Activated T-cell treated with anti-CD3 and anti-CD28 coated beads, Interleukin-2, amount 50 U/mL, for 1 hour (primary cell): ENCODE measurements around the gene CIITA.
A peak's percentile ranks its signal among the peaks of the same experiment; 100 is the strongest.
"Not testable (repeated sequence)": the region's sequence is repeated elsewhere in the genome, so short reads cannot be mapped to it uniquely, and the experiment has no call there.

ENCODE experiments used
- DNase-seq: peaks from one replicate; pipeline ENCODE4 v3.0.0-alpha.2; 2020

CIITA gene

DNA sequence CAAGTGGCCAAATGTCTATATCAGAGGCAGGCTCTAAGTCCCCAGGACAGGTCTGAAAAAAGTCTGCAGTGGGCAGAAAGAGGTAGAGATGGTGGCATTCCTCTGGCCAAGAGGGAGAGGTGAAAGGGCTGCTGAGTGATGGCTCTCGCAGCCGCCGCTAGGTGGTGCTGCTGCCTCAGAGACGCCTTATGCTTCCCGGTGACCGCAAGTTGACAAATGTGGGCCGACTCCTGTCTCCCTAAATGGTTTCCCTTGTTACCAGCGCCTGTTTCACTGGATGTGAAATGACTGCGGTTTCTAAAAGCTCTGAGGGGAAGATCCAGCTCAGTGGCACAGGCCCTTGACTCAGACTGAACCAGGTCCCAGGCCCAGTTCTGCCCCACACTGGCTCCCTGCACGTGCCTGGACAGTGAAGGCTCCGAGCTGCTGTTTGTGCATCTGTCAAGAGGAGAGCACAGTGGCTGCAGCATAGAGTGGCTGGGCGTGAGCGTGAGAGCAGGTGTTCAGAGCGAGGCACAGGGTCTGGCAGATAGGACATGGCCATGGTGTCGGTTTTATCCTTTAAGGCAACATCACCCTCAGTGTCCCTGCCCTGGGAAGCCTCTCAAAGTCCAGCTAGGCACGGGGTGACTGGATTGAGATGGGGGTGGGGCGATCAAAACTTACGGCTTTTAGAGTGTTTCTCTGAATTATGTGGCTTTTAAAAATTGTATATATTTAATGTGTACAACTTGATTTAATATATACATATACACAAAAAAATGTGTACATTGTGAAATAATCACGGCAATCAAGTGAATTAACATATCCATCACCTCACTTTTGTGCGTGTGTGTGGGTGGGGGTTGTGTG is 87.3 kb downstream of the CIITA start:
- DNase-seq: peak; percentile 83

DNA sequence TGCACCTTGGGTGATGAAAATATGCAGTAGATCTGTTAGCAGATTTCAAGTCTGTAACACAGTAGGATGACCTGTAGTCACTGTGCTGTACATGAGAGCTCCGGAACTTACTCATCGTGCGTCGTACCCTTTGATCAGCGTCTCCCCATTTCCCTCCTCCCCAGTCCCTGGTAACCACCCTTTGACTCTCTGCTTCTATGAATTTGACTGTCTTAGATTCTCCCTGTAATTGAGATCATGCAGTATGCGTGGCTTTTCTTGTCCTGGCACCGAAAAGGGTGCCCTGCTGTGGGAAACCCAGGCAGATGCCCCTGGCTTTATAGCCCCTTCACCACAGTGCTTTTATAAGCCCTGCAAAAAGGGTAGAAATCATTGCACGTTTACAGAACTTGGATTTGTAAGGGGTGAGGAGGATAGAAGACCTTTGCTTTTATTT is 87.9 kb downstream of the CIITA start:
- peak; percentile 50 for DNase-seq

GRCh38 chr16:10965440-10966061 is 88.5 kb downstream of the CIITA start:
- no peak for DNase-seq

DNA sequence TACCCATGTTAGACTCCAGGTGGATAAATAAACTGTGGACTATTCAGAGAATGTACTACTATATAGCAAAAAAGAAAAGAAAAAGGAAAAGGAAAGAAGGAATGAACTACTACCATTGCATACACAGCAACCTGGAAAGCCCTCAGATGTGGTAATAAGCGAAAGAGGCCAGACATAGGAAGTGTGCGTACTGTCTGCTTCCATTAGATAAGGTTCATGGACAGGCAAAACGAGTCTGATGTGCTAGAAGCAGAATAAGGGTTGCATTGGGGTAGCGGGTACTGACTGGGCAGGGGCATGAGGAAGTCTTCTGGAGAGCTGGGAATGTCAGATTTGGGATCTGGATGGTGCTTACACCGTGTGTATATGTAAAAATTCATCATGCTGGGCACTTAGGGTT is 89.1 kb downstream of the CIITA start:
- DNase-seq: no peak

DNA sequence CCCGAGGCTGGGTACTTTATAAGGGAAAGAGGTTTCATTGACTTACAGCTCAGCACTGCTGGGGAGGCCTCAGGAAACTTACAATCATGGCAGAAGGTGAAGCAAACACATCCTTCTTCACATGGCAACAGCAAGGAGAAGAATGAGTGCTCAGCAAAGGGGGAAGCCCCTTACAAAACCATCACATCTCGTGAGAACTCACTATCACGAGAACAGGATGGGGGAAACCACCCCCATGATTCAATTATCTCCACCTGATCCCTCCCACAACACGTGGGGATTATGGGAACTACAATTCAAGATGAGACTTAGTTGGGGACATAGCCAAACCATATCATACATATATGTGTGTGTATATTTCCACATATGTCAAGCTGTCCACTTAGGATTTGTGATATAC is 89.6 kb downstream of the CIITA start:
- not testable (repeated sequence) for DNase-seq

- no peak for DNase-seq
Measured at GRCh38 chr16:10967986-10968385, 91.0 kb downstream of the CIITA start.

DNA sequence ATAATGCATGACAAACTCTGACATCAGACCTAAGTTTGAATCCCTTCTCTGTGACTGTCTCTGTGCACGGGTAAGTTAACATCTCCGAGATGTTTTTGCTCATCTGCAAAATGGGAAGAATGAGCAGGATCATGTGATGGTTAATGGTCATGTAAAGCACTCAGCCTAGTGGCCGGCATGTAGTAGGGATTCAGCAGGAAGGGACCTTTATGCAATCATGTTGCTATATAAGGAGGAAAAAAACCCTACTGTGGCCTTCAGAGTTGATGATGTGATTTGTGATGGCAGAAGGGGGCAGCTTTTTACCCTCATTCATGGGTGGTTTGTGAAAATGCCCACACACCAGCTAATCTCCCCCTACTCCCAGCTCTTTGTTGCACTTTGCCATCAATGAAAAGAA is 91.5 kb downstream of the CIITA start:
- no peak for DNase-seq

GRCh38 chr16:10969615-10970014 is 92.6 kb downstream of the CIITA start:
- no peak for DNase-seq

DNA sequence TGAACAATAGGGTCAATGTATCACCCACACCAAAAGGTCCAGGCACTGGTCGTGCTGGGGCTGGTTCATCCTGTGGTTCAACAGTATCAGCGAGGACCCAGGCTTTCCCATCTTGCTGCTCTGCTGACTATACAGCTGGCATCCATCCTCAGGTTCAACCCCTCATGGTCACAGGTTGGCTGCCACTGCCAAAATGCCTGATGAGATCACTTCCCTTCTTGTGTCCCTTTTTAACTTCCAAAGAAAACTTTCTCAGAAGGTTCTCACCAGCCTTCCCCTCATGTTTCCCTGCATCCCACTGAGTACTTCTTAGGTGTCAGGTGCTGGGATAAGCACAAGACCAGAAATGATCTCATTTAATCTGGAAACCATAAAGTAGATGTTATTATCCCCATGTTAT is 93.1 kb downstream of the CIITA start:
- no peak for DNase-seq

DNA sequence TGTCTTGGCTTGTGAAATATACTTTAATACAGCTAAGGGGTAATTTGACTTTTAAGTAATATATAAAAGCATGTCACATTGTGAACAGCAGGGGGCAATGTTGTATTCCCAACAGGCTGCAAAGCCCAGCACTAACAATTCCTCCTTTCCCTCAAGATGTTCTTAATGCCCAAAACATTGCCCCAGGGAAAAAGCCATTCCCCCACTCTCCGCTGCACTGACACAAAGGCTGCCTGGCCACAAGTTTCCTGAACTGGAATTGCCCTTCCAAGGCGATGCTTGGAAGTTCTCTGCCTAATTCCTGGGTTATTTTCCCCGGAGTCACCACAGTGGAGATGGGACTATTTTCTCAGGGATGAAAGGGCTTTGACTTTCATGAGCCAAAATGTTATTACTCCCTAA is 94.6 kb downstream of the CIITA start:
- peak; percentile 27 for DNase-seq

- DNase-seq: no peak
Measured at GRCh38 chr16:10972108-10972818, 95.3 kb downstream of the CIITA start.

GRCh38 chr16:10972819-10973464 is 95.9 kb downstream of the CIITA start:
- DNase-seq: no peak

GRCh38 chr16:10976634-10977033 is 99.6 kb downstream of the CIITA start:
- no peak for DNase-seq

DNA sequence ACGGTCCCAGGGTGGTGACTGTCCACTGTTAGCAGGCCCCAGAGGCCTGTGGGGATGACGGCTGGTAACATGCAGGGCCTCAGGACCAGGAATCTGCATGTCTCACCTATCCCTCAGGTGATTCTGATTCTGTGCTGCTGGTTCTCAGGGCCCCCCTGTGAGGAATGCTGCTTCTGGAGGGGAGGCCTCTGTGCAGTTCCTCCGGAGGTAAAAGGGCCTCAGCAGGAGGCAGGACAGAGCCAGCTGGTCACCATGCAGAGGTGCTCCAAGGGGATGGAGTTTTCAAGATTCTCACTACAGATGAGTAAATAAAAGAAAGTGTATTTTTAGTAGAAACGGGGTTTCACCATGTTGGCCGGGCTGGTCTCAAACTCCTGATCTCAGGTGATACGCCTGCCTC is 101.1 kb downstream of the CIITA start:
- no peak for DNase-seq

DNA sequence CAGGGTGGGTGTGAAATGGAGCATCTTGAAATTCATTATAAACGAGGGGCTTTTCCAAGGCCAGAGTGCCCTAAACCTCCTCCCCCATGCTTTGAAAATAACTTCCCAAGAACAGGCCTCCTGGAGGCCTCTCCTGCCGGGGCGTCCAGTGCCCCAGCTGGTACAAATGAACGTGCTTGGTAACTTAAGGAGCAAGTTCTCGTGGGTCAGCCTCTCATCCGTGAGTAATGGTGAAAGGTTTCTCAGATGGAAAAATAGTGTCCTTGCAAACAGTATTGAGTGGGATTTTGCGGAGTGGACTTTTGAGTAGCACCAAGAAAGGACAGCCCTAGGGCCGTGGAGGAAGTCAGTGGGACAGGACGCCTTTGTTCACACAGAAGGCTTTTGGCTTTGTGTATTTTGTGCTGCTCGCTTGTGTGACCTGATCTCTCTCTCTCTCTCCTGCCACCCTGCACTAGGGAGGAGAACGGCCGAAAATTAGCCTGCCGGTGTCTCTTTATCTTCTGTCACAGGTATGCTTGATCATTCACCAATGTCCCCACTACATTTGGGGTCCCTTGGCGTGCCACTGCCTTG is 102.0 kb downstream of the CIITA start:
- no peak for DNase-seq

DNA sequence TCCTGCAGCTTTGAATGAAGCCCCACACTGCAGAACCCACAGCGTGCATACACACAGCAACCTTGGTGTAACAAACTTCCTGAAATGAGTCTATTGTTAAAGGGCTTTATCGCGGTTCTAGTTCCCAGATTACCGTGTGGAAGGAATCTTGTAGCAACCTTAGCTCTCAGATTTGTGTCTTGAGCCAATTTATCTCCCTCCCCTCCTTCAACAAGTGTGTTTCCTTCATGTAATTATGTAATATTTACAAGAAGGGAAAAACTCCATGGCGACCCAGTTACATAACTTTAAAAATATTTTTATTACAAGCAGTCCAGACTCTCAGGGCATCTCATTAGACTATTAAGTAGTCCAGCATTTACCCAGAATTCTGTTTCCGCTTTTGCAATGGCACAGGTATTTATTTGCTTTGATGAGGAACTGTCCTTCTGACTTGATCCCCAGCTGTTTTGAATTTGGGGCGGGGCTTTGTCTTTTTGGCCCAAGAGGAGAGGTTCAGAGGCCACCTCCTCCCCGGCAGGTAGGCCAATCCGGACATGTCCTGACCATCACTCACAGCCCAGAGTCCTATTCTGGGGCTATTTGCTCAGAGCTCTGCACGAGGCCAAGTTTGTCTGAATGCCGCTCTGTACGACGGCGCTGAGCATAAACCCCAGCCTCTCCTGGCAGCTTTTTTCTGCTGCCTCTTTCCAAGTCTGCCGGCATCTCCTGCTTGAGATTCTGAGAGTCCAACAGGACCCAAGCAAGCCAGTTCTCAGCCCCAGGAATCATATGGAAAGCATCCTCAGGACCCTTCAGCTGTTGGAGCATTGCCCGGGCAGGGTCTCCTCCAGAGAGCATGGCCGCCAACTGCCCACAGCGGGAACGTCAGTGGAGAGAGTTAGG is 103.0 kb downstream of the CIITA start:
- DNase-seq: no peak

DNA sequence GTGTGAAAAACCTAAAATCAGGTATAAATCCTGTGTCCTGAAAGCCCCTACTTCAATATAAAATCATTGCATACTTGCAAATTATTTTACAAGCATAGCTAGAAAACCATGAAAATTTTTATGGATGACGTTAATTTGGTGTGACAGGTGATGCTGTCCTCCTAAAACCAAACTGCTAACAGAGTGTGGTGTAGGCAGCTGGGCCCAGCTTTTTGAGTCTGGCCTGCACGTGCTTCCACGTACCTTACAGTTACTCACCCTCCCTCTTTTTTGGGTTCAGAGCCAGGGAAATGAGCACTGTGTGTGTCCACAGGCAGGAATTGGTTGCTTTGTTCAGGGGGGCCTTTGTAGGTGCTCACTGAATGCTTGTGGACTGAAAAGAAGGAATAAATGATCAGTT is 103.8 kb downstream of the CIITA start:
- DNase-seq: no peak

DNA sequence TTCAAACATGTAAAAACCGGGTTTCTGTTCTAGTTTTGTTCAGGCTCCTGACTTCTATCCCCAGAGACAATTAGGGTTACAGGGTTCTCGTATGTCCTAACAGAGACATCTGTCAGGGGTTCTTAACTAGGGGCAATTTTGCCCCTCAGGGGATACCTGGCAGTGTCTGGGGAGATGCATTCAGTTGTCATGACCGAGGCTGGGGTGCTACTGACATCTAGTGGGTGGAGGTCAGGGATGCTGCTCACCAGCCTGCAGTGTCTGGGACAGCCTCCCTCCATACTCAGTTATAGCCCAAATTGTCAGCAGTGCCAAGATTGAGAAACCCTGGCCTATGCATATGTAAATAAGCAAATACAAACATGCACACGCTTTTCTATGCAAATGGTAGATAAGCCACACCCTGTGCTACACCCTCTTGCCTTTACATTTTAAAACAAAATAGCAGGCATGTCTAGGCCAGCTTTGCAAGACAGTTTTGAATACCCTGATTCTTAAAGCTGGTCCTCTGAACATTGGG is 104.8 kb downstream of the CIITA start:
- peak; percentile 33 for DNase-seq

DNA sequence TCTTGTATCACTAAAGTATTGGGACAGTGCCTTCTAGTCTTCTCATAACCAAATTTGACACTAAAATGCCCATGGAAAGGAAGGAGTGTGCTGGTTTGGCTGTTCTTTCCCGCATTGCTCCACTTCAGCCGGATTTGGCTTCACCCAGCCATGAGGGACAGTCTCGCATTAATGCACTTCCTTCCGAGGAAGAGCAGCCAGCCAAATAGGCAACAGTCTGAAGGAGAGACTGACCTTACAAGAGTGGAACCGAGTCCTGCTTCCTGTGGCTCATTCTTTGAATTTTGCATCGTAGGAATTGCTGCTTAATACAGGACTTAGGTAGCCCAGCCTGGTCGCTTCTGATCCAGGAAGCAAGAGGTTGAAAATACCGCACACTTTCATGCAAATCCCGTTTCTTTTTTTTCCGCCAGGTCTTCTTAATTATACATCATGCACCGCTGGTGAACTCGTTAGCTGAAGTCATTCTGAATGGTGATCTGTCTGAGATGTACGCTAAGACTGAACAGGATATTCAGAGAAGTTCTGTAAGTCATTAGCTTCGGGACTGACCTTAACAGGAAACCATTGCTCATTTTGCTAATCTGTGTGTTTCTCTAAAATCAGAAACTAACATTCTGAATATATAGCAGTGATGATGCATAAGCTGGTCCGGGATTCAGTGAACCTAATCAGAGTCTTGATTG is 105.6 kb downstream of the CIITA start:
- DNase-seq: no peak

DNA sequence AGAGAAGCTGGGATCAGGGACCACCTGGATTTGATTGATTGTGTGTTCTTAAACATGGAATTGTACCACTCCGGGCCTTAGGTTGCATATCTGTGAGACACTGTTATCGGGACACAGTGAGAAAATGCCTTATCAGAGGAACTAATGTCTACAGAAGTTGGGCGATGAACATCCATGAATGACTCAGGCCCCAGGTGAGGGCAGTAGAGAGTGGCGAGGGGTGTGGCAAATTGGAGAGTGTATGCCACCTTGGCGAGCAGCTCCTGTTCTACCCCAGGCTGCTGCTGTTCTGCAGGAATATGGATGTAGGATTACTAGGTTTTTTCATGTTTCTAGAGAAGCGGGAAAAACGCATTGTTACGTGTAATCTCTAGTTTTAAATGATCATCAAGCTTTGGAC is 106.2 kb downstream of the CIITA start:
- no peak for DNase-seq

DNA sequence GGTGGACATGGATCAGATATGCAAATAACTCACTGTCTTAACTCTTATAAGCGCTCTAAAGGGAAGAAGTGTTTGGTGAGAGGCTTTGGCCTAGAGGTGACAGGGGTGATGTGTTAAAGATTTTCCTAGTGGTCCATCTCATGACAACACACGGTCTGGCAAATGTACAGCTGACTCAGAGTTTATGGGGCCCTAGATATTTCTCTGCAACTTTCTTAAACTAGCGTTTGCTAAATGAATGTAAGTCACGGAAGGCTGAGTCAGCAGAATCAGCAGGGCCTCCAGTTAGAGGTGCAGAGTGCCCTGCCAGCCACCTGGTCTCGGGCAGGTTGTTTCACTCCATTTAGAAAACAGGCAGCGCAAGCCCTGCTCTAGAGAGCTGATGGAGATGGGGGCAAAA is 107.5 kb downstream of the CIITA start:
- no peak for DNase-seq
